ENCODE data around the gene USP44.
"Not testable (repeated sequence)": the region's sequence is repeated elsewhere in the genome, so short reads cannot be mapped to it uniquely, and the experiment has no call there.

The USP44 gene

GRCh38 chr12:95573951-95574576, 22.8 kb upstream of the USP44 start:
- H3K9ac ChIP-seq (ENCODE audit: low read depth, low read length): peak overlapping the region; percentile 62
- H3K4me3 ChIP-seq (ENCODE audit: low read depth, low read length): peak overlapping the region; percentile 28
- peaks cover 24% of the 10 kb centered on the region for H3K4me1 ChIP-seq (ENCODE audit: control insufficient read depth, insufficient read depth, low read length)

DNA sequence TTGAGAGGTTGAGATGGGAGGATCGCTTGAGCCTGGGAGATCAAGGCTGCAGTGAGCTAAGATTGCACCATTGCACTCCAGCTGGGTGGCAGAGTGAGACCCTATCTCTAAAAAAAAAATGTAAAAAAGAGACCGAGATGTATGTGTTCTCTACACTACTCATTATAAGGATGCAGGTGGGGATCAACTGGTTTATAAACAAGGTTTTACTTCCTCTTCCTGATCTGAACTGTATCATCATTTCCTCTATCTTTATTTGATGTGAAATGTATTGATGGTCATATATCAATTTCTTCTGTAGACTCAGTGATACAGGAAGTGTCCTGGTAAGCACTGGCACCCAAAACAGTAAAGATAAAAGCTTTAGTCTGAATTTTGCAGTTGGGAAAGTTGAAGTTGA, 20.1 kb upstream of the USP44 start:
- no peaks in the 10 kb centered on the region for H3K27me3 ChIP-seq (ENCODE audit: control insufficient read depth, insufficient read depth, low read length)
- H3K36me3 ChIP-seq (ENCODE audit: control insufficient read depth, insufficient read depth, low read length): no peaks in the 10 kb centered on the region
- peaks cover 22% of the 10 kb centered on the region for H3K4me1 ChIP-seq (ENCODE audit: control insufficient read depth, insufficient read depth, low read length)

More at GRCh38 chr12:95573951-95574576, 22.8 kb upstream of the USP44 start:
- Histone ChIP-seq H3K27me3 (ENCODE audit: control insufficient read depth, insufficient read depth, low read length) (no peaks in the 10 kb centered on the region), H3K9me3 (ENCODE audit: control insufficient read depth, insufficient read depth, low read length) (no peaks in the 10 kb centered on the region), H3K36me3 (ENCODE audit: control insufficient read depth, insufficient read depth, low read length) (no peaks in the 10 kb centered on the region)

GRCh38 chr12:95568045-95568444, 16.8 kb upstream of the USP44 start:
- H3K36me3 ChIP-seq (ENCODE audit: control insufficient read depth, insufficient read depth, low read length); H3K27me3 ChIP-seq (ENCODE audit: control insufficient read depth, insufficient read depth, low read length); H3K9ac ChIP-seq (ENCODE audit: low read depth, low read length); H3K4me1 ChIP-seq (ENCODE audit: control insufficient read depth, insufficient read depth, low read length); H3K4me3 ChIP-seq (ENCODE audit: low read depth, low read length); H3K9me3 ChIP-seq (ENCODE audit: control insufficient read depth, insufficient read depth, low read length): not testable (repeated sequence)

More for the DNA sequence above, 20.1 kb upstream of the USP44 start:
- Histone ChIP-seq H3K4me3 (ENCODE audit: low read depth, low read length) (no peak overlapping the region), H3K9me3 (ENCODE audit: control insufficient read depth, insufficient read depth, low read length) (no peaks in the 10 kb centered on the region), H3K9ac (ENCODE audit: low read depth, low read length) (no peak overlapping the region)

DNA sequence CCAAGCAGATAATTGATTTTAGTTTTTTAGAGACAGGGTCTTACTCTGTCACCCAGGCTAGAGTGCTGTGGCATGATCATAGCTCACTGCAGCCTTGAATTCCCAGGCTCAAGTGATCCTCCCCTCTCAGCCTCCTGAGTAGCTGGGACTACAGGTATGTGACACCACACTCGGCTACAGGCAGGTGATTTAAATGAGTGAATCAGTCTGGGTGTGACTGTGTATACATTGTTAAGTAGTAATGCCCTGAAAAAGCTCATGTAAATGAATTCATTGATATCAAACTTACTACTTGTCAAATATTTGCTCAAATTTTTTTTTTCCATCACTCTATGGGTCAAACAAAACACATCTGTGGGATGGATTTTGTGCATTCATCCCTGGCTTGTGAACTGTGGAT, 6.3 kb upstream of the USP44 start:
- Histone ChIP-seq H3K9me3 (ENCODE audit: control insufficient read depth, insufficient read depth, low read length) (no peaks in the 10 kb centered on the region), H3K4me1 (ENCODE audit: control insufficient read depth, insufficient read depth, low read length) (peaks cover 3% of the 10 kb centered on the region), H3K4me3 (ENCODE audit: low read depth, low read length) (no peak overlapping the region), H3K36me3 (ENCODE audit: control insufficient read depth, insufficient read depth, low read length) (no peaks in the 10 kb centered on the region), H3K27me3 (ENCODE audit: control insufficient read depth, insufficient read depth, low read length) (no peaks in the 10 kb centered on the region), H3K9ac (ENCODE audit: low read depth, low read length) (no peak overlapping the region)

DNA sequence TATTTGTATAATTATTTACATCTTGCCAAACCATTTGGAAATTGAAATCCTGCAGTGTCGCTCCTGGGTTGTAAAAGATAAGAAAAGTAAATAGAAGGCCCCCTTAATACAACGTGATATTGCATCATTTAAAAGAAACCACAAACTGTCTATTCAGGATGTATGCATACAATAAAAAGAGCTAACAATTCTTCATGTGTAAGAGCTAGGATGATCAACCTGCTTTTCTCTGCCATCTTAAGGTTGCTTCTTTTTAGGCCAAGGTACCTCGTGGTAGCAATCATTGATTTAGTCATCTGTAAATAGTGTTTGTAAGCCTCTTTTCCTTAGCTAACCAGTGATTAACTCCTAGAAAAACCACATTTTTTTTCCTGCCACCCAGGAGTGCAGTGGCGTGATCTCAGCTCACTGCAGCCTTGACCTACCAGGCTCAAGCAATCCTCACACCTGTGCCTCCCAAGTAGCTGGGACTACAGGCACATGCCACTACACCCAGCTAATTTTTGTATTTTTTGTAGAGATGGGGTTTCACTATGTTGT, 3.3 kb upstream of the USP44 start:
- H3K9ac ChIP-seq (ENCODE audit: low read depth, low read length): no peak overlapping the region
- no peak overlapping the region for H3K4me3 ChIP-seq (ENCODE audit: low read depth, low read length)
- H3K36me3 ChIP-seq (ENCODE audit: control insufficient read depth, insufficient read depth, low read length): no peaks in the 10 kb centered on the region

DNA sequence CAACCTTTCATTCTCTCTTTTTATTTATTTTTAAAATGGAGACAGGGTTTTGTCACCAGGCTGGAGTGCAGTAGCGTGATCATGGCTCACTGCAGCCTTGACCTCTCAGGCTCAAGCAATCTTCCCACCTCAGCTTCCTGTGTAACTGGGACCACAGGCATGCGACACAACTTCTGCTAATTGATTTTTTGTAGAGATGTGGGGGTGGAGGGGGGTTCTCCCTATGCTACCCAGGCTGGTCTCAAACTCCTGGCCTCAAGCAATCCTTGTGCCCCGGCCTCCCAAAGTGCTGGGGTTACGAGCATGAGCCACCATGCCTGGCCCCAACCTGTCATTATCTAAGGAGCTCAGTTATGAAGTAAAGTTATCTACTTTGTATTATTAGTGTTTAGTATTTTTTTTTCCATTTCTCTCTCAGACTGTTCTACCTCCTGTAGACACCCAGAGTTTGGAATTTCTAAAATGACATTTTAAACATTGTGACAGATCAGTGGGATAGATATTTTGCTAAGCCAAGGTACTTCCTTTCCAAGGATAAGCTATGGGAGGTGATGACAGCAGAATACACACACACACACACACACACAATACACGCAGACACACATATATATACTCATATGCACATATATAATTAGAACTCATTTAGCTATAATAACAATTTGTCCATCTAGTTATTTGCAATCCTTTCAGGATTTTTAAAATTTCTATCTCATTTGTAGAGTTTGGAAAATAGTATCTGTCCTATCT, 2.1 kb upstream of the USP44 start:
- Histone ChIP-seq H3K9me3 (ENCODE audit: control insufficient read depth, insufficient read depth, low read length) (no peaks in the 10 kb centered on the region), H3K36me3 (ENCODE audit: control insufficient read depth, insufficient read depth, low read length) (no peaks in the 10 kb centered on the region), H3K4me3 (ENCODE audit: low read depth, low read length) (no peak overlapping the region), H3K4me1 (ENCODE audit: control insufficient read depth, insufficient read depth, low read length) (peaks cover 10% of the 10 kb centered on the region), H3K9ac (ENCODE audit: low read depth, low read length) (no peak overlapping the region), H3K27me3 (ENCODE audit: control insufficient read depth, insufficient read depth, low read length) (no peaks in the 10 kb centered on the region)

More for the DNA sequence above, 3.3 kb upstream of the USP44 start:
- Histone ChIP-seq H3K4me1 (ENCODE audit: control insufficient read depth, insufficient read depth, low read length) (peaks cover 10% of the 10 kb centered on the region), H3K9me3 (ENCODE audit: control insufficient read depth, insufficient read depth, low read length) (no peaks in the 10 kb centered on the region), H3K27me3 (ENCODE audit: control insufficient read depth, insufficient read depth, low read length) (no peaks in the 10 kb centered on the region)

GRCh38 chr12:95551913-95552516, 739 bp upstream of the USP44 start:
- no peaks in the 10 kb centered on the region for H3K9me3 ChIP-seq (ENCODE audit: control insufficient read depth, insufficient read depth, low read length)
- peak overlapping the region; percentile 70 for H3K9ac ChIP-seq (ENCODE audit: low read depth, low read length)
- H3K4me1 ChIP-seq (ENCODE audit: control insufficient read depth, insufficient read depth, low read length): peaks cover 10% of the 10 kb centered on the region
- H3K36me3 ChIP-seq (ENCODE audit: control insufficient read depth, insufficient read depth, low read length): no peaks in the 10 kb centered on the region
- no peaks in the 10 kb centered on the region for H3K27me3 ChIP-seq (ENCODE audit: control insufficient read depth, insufficient read depth, low read length)
- H3K4me3 ChIP-seq (ENCODE audit: low read depth, low read length): peak overlapping the region; percentile 75

GRCh38 chr12:95549392-95550084, 1.7 kb downstream of the USP44 start:
- no peaks in the 10 kb centered on the region for H3K9me3 ChIP-seq (ENCODE audit: control insufficient read depth, insufficient read depth, low read length)
- H3K4me3 ChIP-seq (ENCODE audit: low read depth, low read length): peak overlapping the region; percentile 75
- peak overlapping the region; percentile 79 for H3K9ac ChIP-seq (ENCODE audit: low read depth, low read length)
- H3K27me3 ChIP-seq (ENCODE audit: control insufficient read depth, insufficient read depth, low read length): no peaks in the 10 kb centered on the region
- peaks cover 12% of the 10 kb centered on the region for H3K4me1 ChIP-seq (ENCODE audit: control insufficient read depth, insufficient read depth, low read length)
- H3K36me3 ChIP-seq (ENCODE audit: control insufficient read depth, insufficient read depth, low read length): no peaks in the 10 kb centered on the region

- Histone ChIP-seq H3K4me3 (ENCODE audit: low read depth, low read length) (peak overlapping the region; percentile 76), H3K9me3 (ENCODE audit: control insufficient read depth, insufficient read depth, low read length) (no peaks in the 10 kb centered on the region), H3K9ac (ENCODE audit: low read depth, low read length) (peak overlapping the region; percentile 84), H3K36me3 (ENCODE audit: control insufficient read depth, insufficient read depth, low read length) (no peaks in the 10 kb centered on the region), H3K4me1 (ENCODE audit: control insufficient read depth, insufficient read depth, low read length) (peaks cover 9% of the 10 kb centered on the region), H3K27me3 (ENCODE audit: control insufficient read depth, insufficient read depth, low read length) (no peaks in the 10 kb centered on the region)
These were observed 2.5 kb downstream of the USP44 start for GRCh38 chr12:95548539-95549391.

- H3K9me3 ChIP-seq (ENCODE audit: control insufficient read depth, insufficient read depth, low read length): no peaks in the 10 kb centered on the region
- H3K9ac ChIP-seq (ENCODE audit: low read depth, low read length): peak overlapping the region; percentile 84
- H3K27me3 ChIP-seq (ENCODE audit: control insufficient read depth, insufficient read depth, low read length): no peaks in the 10 kb centered on the region
- H3K4me1 ChIP-seq (ENCODE audit: control insufficient read depth, insufficient read depth, low read length): peaks cover 9% of the 10 kb centered on the region
- H3K4me3 ChIP-seq (ENCODE audit: low read depth, low read length): peak overlapping the region; percentile 76
- H3K36me3 ChIP-seq (ENCODE audit: control insufficient read depth, insufficient read depth, low read length): no peaks in the 10 kb centered on the region
These were observed 3.2 kb downstream of the USP44 start for GRCh38 chr12:95548056-95548538.

All from iPS-15b (cell line).